T-helper 1 cell treated with Interleukin-12 subunit alpha and Interleukin-12 subunit beta and Interleukin-4 antibody, amounts not matched to agents 30 μg/mL and 1 μg/mL, for 36 hours (primary cell): ENCODE measurements around the gene LYRM4.

Experiments
- H3K27ac Mint-ChIP-seq: one replicate; pipeline ENCODE4 v1.8.0; 2021; ENCODE audit warnings: mild to moderate bottlenecking, mixed read lengths
- H3K27me3 Mint-ChIP-seq: one replicate; pipeline ENCODE4 v1.8.0; 2021; ENCODE audit warnings: low read depth, mixed read lengths
- H3K36me3 Mint-ChIP-seq: one replicate; pipeline ENCODE4 v1.8.0; 2021; ENCODE audit warnings: low read depth, mixed read lengths
- H3K4me1 Mint-ChIP-seq: one replicate; pipeline ENCODE4 v1.8.0; 2021; ENCODE audit warnings: low read depth, mixed read lengths
- H3K4me3 Mint-ChIP-seq: one replicate; pipeline ENCODE4 v1.8.0; 2021; ENCODE audit warnings: mild to moderate bottlenecking, moderate library complexity, mixed read lengths
- H3K9me3 Mint-ChIP-seq: one replicate; pipeline ENCODE4 v1.8.0; 2021; ENCODE audit warnings: mixed read lengths

LYRM4 gene

GRCh38 chr6:5120011-5120410 lies 140.7 kb downstream of the LYRM4 start:
- Mint-ChIP-seq H3K36me3 (no peaks in the 10 kb centered on the region), H3K4me1 (no peaks in the 10 kb centered on the region), H3K9me3 (no peaks in the 10 kb centered on the region), H3K27ac (no peak overlapping the region), H3K27me3 (no peaks in the 10 kb centered on the region), H3K4me3 (no peak overlapping the region)

- H3K9me3 Mint-ChIP-seq, result no peaks in the 10 kb centered on the region
- H3K4me1 Mint-ChIP-seq, result no peaks in the 10 kb centered on the region
- no peaks in the 10 kb centered on the region for H3K36me3 Mint-ChIP-seq
- H3K27me3 Mint-ChIP-seq, result no peaks in the 10 kb centered on the region
- no peak overlapping the region for H3K4me3 Mint-ChIP-seq
- no peak overlapping the region for H3K27ac Mint-ChIP-seq
These were observed 141.4 kb downstream of the LYRM4 start for GRCh38 chr6:5119090-5119951.

- Mint-ChIP-seq H3K9me3 (no peaks in the 10 kb centered on the region), H3K27me3 (no peaks in the 10 kb centered on the region), H3K4me3 (no peak overlapping the region), H3K27ac (no peak overlapping the region), H3K4me1 (no peaks in the 10 kb centered on the region), H3K36me3 (no peaks in the 10 kb centered on the region)
These were observed 144.3 kb downstream of the LYRM4 start for GRCh38 chr6:5116243-5116991.

DNA sequence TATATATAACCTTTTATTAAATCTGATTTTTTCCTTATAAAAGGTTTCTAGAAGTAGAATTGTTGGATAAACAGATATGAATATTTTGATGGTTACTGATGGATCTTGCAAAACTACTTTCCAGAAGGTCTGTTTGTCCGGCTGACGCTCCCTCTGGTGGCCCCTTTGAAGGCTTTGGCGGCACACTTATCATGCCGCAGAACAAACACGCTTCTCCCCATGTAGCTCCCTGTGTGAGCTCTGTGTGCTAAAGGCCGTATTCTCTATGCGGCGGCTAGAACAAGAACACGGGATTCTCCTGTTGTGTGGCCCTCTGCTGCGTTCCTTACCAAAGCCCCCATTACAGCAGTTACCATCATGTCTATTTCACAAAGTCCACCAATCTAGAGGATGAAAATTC lies 145.6 kb downstream of the LYRM4 start:
- Mint-ChIP-seq H3K9me3 (no peaks in the 10 kb centered on the region), H3K4me3 (no peak overlapping the region), H3K27me3 (no peaks in the 10 kb centered on the region), H3K27ac (no peak overlapping the region), H3K36me3 (no peaks in the 10 kb centered on the region), H3K4me1 (no peaks in the 10 kb centered on the region)

DNA sequence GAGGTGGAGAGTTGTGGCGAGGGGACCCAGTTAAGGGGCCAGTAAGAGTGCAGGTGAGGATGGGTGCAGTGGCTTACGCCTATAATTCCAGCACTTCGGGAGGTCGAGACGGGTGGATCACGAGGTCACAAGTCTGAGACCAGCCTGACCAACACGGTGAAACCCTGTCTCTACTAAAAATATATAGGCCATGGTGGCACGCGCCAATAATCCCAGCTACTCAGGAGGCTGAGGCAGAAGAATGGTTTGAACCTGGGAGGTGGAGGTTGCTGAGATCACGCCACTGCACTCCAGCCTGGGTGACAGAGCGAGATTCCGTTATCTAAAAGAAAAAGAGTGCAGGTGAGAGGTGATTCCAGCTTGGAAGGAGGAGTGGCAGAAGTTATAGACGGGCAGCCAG lies 147.7 kb downstream of the LYRM4 start:
- H3K4me3 Mint-ChIP-seq, result no peak overlapping the region
- H3K27ac Mint-ChIP-seq, result no peak overlapping the region
- no peaks in the 10 kb centered on the region for H3K27me3 Mint-ChIP-seq
- H3K36me3 Mint-ChIP-seq, result no peaks in the 10 kb centered on the region
- H3K4me1 Mint-ChIP-seq, result no peaks in the 10 kb centered on the region
- no peaks in the 10 kb centered on the region for H3K9me3 Mint-ChIP-seq

DNA sequence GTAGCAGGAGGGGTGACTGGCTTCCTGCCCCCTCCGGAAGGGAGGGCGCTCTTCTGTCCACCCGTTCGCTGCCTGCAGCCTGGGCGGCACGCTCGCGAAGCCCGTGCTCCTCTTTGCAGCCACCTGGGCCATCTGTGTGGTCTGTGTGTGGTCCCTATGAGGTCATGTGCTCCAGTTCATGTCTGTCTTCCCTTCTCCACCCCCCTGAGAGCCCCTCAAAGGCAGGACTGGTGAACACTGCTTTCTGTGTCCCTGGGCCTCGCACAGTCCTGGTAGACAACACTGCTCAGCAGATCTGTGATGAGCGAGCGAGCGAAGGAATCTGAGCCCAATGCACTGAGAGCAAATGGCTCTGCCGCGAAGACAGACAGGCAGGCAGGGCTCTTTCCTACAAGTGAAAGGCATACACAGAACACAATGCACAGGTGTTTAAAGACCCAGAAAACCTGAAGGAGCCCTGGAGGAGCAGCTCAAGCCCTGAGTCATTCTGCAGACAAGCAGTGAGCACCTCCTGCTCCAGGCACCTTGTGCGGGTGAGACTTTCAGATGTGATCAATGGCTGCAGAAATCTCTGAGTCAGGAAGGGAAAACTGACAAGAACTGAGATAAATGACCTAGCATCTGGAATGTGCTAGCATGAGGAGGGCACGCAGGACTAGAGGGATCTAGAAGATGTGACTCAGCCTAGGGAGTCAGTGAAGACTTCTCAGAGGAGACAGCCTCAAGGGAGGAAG lies 148.5 kb downstream of the LYRM4 start:
- Mint-ChIP-seq H3K27ac (no peak overlapping the region), H3K4me3 (no peak overlapping the region), H3K9me3 (no peaks in the 10 kb centered on the region), H3K36me3 (no peaks in the 10 kb centered on the region), H3K27me3 (no peaks in the 10 kb centered on the region), H3K4me1 (no peaks in the 10 kb centered on the region)

DNA sequence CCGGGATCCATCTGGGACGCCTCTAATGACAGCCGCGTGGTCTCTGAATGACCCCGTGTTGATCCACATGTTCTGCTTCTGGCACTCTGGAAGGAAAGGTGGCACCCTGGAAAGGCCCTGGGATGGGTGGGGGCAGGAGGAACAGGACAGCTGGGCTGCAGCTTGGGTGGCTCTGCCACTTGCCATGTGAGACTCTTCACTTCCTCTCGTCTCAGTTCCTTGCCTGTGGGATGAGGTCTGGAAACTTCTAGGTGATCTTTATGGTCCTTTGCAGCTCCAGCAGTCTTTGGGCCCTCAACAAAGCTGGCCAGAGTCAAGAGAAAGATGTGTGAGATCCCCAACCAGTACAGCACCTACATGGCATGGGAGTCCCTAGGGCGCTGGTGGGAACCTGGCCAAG lies 149.1 kb downstream of the LYRM4 start:
- no peak overlapping the region for H3K27ac Mint-ChIP-seq
- H3K27me3 Mint-ChIP-seq, result no peaks in the 10 kb centered on the region
- no peaks in the 10 kb centered on the region for H3K36me3 Mint-ChIP-seq

DNA sequence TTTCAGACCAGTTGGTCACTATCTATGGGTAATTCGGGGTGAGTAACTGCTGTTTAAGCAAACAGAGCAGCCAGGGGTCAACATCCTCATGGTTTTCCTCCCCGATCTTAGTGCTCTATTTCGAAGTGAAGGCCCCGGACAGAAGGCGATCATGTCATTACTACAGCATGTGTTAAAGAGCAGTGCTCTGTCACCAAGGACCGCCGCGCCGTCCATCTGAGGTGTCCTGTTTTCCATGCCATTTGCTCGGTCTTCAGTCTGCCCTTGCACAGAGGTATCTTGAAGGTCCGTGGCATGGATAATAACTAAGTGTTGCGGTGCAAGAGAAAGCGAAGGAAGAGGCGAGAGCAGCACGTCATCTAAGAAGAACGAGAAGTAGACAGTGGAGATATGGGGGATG lies 150.5 kb downstream of the LYRM4 start:
- no peak overlapping the region for H3K27ac Mint-ChIP-seq
- no peaks in the 10 kb centered on the region for H3K4me1 Mint-ChIP-seq
- no peaks in the 10 kb centered on the region for H3K27me3 Mint-ChIP-seq
- no peak overlapping the region for H3K4me3 Mint-ChIP-seq
- H3K9me3 Mint-ChIP-seq, result no peaks in the 10 kb centered on the region
- no peaks in the 10 kb centered on the region for H3K36me3 Mint-ChIP-seq

More for the DNA sequence above, 149.1 kb downstream of the LYRM4 start:
- Mint-ChIP-seq H3K9me3 (no peaks in the 10 kb centered on the region), H3K4me3 (no peak overlapping the region), H3K4me1 (no peaks in the 10 kb centered on the region)

DNA sequence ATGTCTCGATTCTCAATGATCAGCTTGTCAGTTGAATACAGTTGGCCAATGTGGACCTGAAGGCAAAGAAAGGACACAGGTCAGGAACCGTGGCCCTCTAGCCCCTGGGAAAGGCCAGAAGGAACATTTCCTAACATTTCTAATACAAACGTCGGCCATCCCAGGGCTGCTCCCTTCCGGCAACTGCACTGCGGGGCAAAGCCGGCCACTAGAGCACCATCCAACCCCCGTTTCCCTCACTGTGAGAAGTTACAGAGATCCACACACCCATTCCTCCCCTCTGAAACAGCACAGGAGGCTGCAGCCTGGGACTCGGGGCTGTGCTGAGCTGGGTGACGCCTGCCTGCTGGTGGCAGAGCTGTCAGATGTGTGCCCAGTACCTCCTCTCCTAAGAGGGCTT lies 151.3 kb downstream of the LYRM4 start:
- H3K4me1 Mint-ChIP-seq, result no peaks in the 10 kb centered on the region
- H3K36me3 Mint-ChIP-seq, result no peaks in the 10 kb centered on the region
- no peaks in the 10 kb centered on the region for H3K27me3 Mint-ChIP-seq
- no peak overlapping the region for H3K27ac Mint-ChIP-seq
- no peak overlapping the region for H3K4me3 Mint-ChIP-seq
- no peaks in the 10 kb centered on the region for H3K9me3 Mint-ChIP-seq

DNA sequence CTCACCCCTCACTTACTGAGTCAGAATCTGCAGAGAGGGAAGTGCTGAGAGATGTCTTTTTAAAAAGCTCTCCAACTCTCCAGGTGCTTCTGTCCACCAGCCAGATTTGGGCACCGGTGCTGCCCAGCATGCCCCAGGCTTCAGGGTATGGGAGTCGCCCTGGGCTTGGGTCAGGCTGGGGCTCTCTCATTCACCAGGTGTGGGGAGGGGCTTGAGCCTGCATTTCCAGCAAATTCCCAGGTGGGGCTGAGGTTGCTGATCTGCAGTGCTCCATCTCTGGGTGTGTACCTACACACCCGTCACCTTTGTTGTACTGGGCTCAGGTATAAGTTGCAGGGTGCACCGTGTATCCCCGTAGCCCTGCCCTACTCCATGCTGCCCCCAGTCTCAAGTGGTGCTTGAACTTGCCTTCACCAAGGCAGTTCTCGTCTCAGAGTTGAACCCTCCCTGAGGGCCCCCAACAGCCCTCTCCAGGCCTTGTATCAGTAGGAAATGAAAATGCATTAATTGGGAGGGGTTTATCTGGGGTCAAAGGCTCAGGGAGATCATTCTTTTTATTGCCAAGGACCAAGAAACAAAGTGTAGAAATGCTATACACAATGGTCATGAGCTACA lies 152.1 kb downstream of the LYRM4 start:
- H3K4me1 Mint-ChIP-seq, result no peaks in the 10 kb centered on the region
- no peaks in the 10 kb centered on the region for H3K27me3 Mint-ChIP-seq
- no peak overlapping the region for H3K4me3 Mint-ChIP-seq
- H3K27ac Mint-ChIP-seq, result no peak overlapping the region
- no peaks in the 10 kb centered on the region for H3K9me3 Mint-ChIP-seq
- H3K36me3 Mint-ChIP-seq, result no peaks in the 10 kb centered on the region

DNA sequence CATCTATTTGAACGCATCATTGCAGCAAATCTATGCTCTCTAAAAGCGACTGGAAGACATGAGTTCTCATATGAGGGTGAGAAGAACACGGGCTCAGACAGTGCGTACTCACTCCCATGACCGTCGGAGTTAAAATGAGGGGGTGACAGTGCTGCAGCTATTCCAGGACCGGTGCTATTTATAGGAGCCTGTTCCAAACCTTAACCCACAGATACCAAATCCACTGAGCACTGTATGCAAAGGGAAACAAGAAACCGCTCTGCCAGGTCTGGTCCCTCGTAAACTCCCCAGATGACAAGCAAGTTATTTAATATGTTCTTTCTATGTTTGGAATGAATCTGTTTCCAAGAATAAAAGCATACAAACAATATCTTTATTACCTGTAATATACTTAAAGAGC lies 152.7 kb downstream of the LYRM4 start:
- no peak overlapping the region for H3K27ac Mint-ChIP-seq
- no peaks in the 10 kb centered on the region for H3K9me3 Mint-ChIP-seq
- H3K27me3 Mint-ChIP-seq, result no peaks in the 10 kb centered on the region
- H3K36me3 Mint-ChIP-seq, result no peaks in the 10 kb centered on the region
- no peaks in the 10 kb centered on the region for H3K4me1 Mint-ChIP-seq
- H3K4me3 Mint-ChIP-seq, result no peak overlapping the region

GRCh38 chr6:5107341-5107740 lies 153.4 kb downstream of the LYRM4 start:
- no peaks in the 10 kb centered on the region for H3K36me3 Mint-ChIP-seq
- no peak overlapping the region for H3K4me3 Mint-ChIP-seq
- peaks cover 1% of the 10 kb centered on the region for H3K4me1 Mint-ChIP-seq
- no peak overlapping the region for H3K27ac Mint-ChIP-seq
- H3K27me3 Mint-ChIP-seq, result no peaks in the 10 kb centered on the region
- no peaks in the 10 kb centered on the region for H3K9me3 Mint-ChIP-seq

DNA sequence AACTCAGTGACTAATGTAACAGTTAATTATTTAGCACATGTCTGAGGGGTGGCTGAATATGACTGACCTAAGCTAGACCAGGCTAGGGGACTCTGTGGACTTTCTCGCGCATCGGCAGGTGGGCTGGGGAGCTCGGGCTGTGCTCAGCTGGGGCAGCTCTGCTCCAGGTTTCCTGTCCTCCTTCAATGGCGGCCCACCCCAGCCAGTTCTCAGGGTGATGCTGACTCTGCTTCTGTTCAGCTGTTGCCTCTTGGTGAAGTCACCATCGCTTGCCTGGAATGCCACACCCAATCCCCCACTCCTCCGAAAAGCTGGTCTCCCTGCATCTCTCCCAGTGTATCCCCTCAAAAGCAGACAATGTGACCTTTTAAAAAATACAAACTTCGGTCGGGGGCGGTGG lies 155.6 kb downstream of the LYRM4 start:
- Mint-ChIP-seq H3K27ac (no peak overlapping the region), H3K27me3 (no peaks in the 10 kb centered on the region)

GRCh38 chr6:5104667-5105066 lies 156.1 kb downstream of the LYRM4 start:
- Mint-ChIP-seq H3K27me3 (no peaks in the 10 kb centered on the region), H3K36me3 (no peaks in the 10 kb centered on the region), H3K4me3 (no peak overlapping the region), H3K9me3 (no peaks in the 10 kb centered on the region), H3K27ac (no peak overlapping the region), H3K4me1 (peaks cover 3% of the 10 kb centered on the region)

More for the DNA sequence above, 155.6 kb downstream of the LYRM4 start:
- Mint-ChIP-seq H3K9me3 (no peaks in the 10 kb centered on the region), H3K4me3 (no peak overlapping the region), H3K36me3 (no peaks in the 10 kb centered on the region), H3K4me1 (peaks cover 3% of the 10 kb centered on the region)
